HG03520 (cell line): ENCODE data around the gene SLC29A1.

ENCODE experiments used
- ATAC-seq: cut with Tn5 transposase; IDR thresholded peaks from one replicate; pipeline ENCODE4 v1.9.1; 2021; ENCODE audit warnings: mild to moderate bottlenecking, moderate library complexity; ENCODE audit not compliant: unreplicated experiment

SLC29A1 gene

DNA sequence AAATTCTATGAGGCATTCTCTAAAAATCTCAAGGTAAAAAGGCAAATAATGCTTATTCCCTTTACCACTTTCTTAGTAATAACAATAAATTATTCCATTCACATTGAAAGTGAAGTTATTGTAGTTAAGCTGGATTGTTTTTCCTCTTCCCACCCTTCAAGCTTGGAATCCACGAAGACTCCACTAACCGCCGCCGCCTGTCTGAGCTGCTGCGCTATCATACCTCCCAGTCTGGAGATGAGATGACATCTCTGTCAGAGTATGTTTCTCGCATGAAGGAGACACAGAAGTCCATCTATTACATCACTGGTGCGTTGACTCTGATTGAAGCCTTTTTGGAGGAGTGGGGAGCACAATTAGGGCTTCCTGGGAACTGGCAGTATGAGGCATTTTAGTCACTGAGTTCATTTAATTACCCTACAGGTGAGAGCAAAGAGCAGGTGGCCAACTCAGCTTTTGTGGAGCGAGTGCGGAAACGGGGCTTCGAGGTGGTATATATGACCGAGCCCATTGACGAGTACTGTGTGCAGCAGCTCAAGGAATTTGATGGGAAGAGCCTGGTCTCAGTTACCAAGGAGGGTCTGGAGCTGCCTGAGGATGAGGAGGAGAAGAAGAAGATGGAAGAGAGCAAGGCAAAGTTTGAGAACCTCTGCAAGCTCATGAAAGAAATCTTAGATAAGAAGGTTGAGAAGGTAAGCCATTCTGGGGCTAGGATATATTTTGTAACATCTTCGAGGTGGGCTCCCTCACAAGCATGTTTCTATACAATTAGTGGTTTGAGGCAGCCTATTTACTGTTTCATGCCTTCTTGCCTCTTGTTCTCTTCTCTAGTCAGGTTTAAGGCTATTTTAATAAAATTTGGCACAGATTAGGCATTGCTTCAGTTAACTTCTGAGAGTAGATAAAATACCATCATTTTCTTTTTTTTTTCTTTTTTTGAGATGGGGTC is 28.5 kb downstream of the SLC29A1 start:
- ATAC-seq: no peak

DNA sequence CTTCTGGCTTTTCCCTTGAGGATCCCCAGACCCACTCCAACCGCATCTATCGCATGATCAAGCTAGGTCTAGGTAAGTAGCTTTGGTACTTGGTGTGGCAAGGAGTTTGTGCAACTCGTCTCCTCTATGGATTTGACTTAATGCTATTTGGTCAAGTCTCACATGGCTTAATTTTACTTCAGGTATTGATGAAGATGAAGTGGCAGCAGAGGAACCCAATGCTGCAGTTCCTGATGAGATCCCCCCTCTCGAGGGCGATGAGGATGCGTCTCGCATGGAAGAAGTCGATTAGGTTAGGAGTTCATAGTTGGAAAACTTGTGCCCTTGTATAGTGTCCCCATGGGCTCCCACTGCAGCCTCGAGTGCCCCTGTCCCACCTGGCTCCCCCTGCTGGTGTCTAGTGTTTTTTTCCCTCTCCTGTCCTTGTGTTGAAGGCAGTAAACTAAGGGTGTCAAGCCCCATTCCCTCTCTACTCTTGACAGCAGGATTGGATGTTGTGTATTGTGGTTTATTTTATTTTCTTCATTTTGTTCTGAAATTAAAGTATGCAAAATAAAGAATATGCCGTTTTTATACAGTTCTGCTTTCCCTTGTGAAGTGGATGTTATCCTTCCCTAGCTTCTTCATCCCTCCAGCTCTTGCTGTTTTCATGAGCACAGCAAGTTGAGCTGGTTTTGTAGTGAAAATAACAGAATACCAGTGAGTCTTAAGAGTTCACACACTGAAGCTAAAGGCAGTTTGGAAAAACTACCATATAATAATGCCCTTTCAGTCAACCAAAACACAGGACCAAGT is 30.1 kb downstream of the SLC29A1 start:
- ATAC-seq: no peak

DNA sequence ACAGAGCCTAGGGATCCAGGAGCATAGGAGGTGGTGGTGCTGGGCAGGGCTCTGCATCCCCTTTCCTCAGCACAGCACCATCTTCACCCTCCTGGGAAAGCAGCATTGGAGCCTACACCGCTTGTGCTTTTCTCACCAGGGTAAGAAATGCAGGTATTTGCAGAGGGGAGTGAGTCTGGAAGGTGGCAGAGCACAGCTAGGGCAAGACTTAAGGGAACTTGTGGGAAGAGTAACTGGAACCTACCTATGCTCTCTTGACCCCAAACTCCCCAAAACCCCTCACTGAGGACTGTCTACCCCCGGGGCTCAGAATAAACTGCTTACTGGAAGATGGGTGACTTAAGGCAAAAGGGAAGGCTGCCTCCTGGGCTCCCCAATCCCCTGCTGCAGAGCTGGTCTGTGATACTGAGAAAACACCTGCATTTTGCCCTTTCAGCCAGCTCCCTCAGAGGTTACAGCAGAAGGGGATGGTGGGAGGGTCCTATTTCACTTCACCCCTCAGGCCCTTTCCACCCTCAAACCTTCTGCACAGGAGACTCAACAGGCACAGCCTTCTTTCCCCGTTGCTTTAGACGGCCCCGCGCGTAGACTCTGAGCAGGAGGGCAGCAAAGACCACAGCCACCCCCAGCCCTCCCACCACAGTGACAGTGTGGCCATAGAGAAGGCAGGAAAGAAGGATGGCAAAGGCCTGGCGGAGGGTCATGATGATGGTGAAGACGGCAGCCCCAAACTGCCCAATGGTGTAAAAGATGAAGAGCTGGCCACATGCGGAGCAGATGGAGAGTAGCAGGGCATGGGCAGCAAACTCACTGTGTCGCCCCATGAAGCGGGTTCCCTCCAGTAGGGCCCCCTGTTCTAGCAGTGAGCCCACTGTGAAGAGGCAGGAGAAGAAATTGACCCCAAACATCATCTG is 31.1 kb downstream of the SLC29A1 start:
- no peak for ATAC-seq

DNA sequence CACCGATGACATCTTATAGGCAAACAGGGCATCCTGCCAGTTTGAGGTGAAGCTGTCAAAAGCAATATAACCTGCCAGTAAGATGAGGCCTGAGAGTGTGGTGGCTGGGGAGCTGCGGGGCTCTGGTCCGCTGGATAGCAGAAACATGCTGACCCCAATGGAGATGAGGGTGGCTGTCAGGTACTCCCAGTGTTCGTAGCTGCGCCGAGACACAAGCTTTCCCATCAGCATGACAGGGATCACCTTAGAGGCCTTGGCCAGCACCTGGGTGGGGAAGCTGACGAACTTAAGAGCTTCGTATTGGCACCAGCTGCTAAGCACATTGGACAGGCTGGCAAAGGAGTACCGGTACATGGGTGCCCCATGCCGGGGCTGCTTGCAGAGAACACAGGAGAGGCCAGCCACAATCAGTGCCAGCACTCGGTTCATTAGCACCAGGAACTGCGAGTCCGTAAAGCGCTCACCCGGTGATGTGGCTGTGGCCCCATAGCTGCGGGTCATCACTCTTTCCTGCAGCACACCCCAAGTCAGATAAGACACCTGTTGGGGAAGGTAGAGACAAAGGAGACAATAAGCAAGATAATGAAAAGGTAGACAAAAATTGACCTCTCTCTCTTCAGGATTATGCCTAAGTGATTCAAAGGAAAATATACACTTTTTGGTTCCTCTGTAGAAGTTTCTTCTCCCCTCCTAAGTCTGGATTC is 31.9 kb downstream of the SLC29A1 start:
- ATAC-seq: no peak

DNA sequence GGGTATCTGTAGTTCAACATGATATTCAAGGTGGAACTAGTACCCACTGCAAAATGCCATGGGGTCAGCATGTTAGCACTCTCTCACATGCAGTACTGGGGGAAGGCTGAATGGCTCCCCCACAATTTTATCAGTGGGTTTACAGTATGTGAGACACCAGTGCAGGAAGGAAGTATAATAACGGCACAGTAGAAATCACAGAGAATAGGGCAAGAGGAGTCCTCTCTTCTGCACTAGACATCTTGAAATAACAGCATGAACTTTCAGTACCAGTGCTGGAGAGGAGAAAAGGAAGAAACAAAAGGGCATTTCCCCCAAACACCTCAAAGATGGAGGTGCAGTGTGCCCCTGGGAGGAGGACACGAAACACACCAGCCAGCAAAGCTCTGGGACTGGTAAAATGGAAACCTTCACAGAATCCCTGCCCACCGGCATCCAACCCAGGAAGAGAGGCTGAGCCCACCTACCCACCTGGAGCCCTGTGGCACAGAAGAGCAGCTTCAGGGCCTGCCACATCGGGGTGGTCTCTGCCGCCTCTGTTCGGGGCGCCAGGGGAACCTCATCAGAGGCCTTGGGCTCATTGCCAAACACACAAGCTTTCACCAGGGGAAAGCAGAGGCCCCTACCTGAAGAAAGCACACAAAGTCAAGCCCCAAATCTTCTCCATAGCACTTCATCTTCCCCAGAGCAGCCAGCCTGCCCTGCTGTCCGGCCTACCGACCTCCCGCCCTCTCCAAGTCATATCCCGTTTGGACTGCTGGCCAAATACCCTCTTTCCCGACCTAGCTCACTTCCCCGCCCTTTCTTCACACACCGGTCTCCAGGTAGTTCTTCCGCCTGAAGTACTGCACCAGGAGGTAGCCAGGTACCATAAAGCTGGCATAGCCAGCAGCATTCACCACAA is 32.7 kb downstream of the SLC29A1 start:
- ATAC-seq: no peak

DNA sequence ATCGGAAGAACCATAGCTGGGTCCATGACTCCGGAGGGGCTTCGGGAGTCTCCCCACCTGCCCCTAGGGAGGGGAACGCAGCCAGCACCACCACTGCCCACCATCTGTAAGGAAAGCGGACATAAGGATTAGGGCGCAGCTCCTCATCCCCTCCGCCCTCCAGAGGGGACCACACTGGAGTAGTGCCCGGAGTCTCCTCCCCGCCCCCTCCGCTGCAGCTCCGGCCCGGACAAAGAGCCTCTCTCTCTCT is 33.3 kb downstream of the SLC29A1 start:
- no peak for ATAC-seq

DNA sequence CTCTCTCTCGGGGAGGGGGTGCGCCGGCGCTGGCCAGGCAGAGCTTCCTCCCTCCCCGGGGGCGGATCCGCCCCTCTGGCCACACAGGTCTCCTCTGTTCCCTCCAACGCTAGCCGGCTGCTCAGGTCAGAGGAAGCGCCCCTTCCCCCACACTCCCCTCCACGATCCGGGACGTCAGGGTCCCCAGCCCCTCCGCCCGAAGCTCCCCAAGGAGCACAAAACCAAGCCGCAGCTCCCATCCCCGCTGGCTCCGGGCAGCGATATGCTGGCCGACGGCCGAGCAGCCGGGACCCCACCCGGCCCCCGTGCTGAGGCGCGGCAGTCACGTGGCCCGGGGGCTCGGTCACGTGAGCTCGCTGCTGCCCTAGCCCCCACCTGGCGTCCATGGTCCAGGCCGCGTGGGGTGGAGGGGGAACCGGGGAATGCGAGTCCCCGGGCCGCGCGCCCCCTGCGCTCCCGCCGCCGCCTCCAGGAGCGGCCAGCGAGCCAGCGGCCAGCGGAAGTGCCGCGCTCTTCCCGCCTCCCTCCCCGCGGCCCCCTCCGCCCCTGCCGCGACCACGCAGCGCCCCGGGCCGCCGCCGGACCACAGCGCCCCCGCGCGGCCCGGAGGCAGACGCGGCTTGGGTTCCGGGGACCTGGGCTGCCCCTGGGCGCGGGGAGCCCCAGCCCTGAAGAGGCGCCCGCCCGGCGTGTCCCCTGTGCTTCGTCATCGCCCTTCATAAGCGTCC is 33.8 kb downstream of the SLC29A1 start, which contains the start of gene SLC35B2:
SLC35B2 (minus strand) TSS at position 504 of the 728 bp plus-strand sequence; CDS start at position 386, 118 bp downstream.
- peak; percentile 38 for ATAC-seq

DNA sequence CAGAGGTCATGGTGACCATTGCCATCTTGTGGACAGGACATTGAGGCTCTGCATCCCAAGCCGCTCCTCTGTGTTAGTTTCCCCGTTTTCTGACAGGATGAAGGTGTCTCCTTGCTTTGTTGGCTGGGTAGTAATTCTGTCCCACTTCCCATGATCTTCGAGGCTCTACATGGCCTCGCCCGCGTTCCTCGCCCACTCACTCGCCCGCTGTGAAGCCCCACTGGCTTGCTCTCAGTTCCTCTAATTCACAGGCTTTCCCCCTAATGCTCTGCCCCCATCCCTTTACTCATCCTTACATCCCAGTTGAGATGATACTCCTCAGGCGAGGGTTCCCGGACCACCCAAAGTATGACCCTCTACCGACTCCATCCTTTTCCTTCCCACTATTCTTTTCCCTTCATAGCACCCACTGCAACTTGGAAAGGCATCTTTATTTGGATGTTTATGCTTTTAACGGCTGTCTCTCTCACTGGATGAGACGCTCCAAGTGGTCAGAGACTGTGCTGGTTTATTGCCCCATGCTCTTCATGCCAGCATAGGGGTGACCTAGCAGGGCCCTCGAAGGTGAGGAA is 34.4 kb downstream of the SLC29A1 start:
- ATAC-seq: peak; percentile 21

DNA sequence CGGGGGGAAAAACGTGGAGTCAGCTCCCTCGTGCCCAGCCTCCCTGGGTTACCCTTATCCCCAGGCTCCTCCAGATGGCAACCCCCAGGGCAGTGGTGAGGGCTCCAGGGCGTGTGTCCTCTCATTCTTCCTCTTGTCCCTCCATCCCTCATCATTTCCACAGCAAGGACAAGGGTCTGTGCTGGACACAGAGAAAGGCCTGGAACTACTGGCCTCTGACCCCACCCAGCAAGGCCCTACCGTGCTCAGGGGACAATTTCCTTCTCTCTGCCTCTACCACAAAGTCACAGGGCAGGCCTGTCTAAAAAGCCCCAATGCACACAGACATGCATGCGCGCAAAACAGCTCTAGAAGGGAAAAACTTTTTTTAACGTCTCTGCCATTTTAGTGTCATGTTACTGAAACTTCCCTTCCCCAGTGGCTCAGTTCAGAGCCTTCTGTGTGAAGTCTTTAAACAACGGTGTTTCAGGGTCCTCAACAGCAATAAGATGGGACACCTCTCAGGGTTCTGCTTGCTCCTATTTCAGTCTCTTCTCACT is 35.0 kb downstream of the SLC29A1 start:
- ATAC-seq: no peak

DNA sequence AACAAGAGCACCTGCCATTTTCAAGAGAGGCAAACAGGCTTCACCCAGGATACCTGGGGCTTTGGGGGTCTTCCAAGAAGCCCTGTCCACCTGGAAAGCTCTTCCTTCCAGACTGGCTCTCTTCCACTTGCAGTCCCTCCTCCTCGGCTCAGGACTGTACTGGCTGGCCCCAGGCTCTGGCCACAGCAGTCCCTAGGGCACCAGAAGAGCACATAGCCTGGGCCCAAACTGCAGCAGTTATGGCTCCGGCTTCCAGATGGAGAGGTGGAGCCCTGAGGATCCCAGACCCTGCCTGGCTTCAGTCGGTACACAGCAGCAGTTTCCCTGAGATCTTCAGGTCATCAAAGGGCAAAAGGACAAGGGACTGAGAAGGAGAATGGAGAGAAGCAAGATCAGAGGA is 35.5 kb downstream of the SLC29A1 start:
- no peak for ATAC-seq

DNA sequence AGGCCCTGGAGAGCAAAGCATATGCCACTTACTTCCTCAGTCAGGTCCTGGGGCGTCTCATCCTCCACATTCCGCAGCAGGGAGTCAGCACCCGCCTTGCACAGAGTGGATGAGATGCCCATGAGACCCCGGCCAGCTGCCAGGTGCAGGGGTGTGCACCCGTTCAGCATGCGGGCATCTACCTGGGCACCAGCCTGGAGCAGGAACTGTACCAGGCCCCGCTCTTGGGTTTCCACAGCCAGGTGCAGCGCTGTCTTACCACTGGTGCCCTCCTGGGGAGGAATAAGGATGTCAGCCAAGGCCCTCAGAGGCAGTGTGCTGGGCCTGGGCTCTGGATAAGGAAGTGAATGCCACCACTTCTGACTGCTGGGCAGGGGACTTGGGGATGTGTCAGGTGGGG is 36.6 kb downstream of the SLC29A1 start:
- ATAC-seq: no peak

DNA sequence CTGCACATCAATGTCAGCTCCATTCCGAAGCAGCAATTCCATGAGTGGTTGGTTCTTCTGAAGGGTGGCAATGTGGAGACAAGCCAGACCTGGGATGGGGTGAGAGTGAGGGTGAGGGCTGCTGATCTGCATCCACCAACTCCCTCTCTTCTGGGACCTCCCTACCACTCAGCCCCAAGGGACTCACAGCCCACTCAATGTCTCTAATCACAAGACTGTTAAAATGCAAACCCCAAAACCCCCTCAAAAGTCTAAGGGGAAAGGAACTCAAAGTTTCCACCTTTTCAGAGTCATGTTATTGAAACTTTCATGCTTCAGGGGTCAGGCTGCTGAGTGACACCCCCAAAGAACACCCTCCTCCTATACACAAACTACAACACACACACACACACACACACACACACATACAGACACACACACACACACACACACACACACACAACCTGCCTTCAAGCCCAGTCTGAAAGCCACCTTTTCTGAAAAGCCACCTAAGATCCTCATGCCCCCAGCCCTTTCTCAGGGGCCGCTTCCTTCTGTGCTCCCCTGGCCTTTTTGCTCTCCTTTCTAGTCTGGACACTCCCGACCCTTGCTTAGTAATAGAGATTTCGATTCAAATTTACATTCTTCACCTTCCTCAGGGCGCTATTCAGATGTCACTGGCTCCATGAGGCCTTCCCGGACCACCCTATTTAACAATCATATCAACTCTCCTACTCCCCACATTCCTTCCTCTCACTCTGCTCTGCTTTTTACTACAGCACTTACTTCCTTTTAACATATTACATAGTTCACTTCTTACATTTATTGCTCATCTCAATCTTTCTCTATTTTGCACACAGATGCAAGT is 37.3 kb downstream of the SLC29A1 start:
- no peak for ATAC-seq

DNA sequence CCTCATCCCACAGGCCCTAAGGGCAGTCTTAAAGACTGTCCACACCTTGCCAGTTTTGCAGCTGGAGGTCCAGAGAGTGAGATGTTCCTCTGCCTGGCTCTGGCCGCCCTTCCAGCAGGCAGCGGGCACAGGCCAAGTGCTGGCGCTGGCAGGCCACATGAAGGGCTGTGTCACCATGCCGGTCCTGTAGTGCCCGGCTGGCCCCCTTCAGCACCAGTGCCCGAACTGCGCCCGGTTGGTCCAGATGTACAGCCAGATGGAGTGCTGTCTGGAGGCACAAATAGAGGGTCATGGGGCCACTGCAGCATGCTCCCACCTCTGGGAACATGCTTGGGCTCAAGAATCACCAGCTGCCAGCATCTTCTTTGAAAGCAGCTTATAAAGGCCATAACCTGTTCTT is 38.2 kb downstream of the SLC29A1 start:
- ATAC-seq: no peak

DNA sequence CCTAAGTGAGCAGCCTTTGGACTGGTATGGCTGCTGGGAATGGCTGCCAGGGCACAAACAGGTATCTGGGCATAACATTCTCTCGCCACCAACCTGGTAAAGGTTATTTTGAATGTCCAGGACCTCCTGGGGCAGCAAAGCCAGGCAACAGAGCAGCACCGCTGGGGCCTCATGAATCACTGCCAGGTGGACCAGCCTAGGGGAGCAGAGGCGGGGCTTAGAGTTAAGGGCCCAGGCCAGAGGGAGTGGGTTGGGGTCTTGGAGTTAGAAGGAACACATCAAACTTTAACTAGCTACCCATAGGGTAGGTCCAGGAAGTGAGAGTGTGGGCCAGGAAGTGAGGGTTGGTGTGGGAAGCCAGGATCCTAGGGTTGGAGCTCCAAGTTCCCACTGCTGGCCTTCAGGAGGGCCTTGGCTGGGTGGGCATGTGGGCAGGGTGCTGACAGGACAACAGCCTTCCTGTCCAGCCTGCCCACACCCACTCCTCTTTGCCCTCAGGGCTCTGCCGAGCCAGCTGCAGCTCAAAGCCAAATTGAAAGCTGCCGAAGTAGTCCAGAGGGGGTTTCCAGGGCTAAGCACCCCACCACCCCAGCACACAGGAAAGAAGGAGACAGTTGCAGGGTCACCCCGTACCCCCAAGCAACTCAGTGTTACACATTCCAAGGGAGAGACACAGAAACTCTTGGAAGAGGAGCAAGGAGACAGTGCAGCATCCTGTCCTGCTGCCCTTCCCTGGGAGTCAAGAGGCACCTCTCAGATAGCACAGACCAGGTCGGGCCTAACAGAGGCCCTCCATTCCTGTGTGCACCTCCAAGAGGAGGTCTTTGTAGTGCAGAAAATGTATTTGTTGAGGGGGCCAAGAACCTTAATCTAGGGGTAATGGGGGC is 39.3 kb downstream of the SLC29A1 start:
- no peak for ATAC-seq

DNA sequence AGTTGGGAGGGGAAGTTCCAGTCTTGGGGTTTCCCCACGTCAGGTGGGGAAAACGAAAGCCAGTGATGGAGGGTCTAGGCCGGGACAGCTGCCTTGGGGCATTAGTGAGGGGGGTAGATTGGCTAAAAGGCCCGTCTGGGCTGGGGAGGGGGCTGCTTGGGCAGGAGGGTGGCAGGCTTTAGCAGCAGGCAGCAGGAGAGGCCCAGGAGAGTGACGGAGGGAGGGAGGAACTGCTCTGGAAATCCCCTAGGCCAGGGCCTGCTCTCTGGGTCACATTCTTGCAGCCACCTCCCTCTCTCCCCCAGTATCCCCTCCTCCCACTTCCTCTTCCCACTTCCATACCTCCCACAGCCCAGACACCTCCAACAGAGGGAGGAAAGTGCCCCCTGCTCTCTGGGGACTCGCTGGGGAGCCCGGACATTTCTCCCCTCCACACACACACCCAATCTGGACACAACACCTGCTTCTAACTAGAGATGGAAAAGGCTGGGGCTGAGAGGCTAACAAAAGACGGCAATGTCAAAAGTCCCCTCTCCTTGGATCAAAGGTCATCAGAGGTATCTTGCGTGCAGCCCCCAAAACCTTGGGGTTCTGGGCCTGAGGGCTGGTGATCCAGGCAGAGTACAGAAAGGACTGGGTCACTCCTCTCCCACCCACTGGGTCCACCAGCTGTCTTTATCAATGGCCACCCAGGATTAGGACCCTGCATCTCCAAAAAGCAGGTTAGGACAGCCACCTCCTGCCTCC is 40.1 kb downstream of the SLC29A1 start:
- ATAC-seq: no peak
